Gastrocnemius medialis (tissue), 4 donors: ENCODE data around the gene TIGD2. TPM values are rescaled to one million over a fixed set of nuclear protein-coding genes. Genes with fewer than 3 reads are reported as not detected.

Source experiments
- ATAC-seq, 2 donors: fragments of 150-250 bp; one replicate each; pipeline ENCODE4 v1.9.1; 2016
- DNase-seq, 2 donors: peaks; one replicate each; pipeline ENCODE4 v3.0.0-alpha.2; 2019
- H3K27ac ChIP-seq, 4 donors: fragments of 200-600 bp; sonication (generic); 1 replicate in 1 of 4; 2 replicates in 3 of 4; pipeline ENCODE4 v1.5.1; 2016 to 2018; ENCODE audit warnings: mild to moderate bottlenecking in 2 of 4, moderate library complexity in 1 of 4
- H3K27me3 ChIP-seq, 3 donors: fragments of 200-600 bp; sonication (generic) in 2 of 3; 1 replicate in 1 of 3; 2 replicates in 2 of 3; pipeline versions ENCODE4 v1.5.1 to v1.6.0; 2016 to 2019; ENCODE audit warnings: mild to moderate bottlenecking in 1 of 3, moderate library complexity in 1 of 3
- H3K36me3 ChIP-seq, 2 donors: fragments of 200-600 bp; sonication (generic) in 1 of 2; one replicate each; pipeline ENCODE4 v1.5.1; 2017 to 2018
- H3K4me1 ChIP-seq, 2 donors: fragments of 200-600 bp; sonication (generic) in 1 of 2; one replicate each; pipeline ENCODE4 v1.5.1; 2016 to 2017; ENCODE audit warnings: mild to moderate bottlenecking in 2 of 2
- H3K4me3 ChIP-seq, 4 donors: fragments of 200-600 bp; sonication (generic) in 3 of 4; 1 replicate in 1 of 4; 2 replicates in 3 of 4; pipeline ENCODE4 v1.5.1; 2016 to 2019; ENCODE audit warnings: mild to moderate bottlenecking in 2 of 4
- H3K9me3 ChIP-seq, 3 donors: fragments of 200-600 bp; sonication (generic) in 2 of 3; 1 replicate in 1 of 3; 2 replicates in 2 of 3; pipeline ENCODE4 v1.5.1; 2016 to 2019
- POLR2A ChIP-seq, 2 donors: fragments of 450-650 bp; IDR thresholded peaks; one replicate each; pipeline ENCODE4 v1.6.1; 2017; ENCODE audit warnings: antibody characterized with exemption in 2 of 2, mild to moderate bottlenecking in 2 of 2, moderate library complexity in 2 of 2
- in situ Hi-C, 4 donors: fragments of 200-750 bp; cut with MboI; loops; one replicate each; pipeline versions ENCODE4 v1.15.0 to v1.8.0; 2017; ENCODE audit warnings: low sequenced_read_pairs in 4 of 4
- intact Hi-C: fragments of 100-400 bp; cut with DNase I; formaldehyde crosslinking; loops from one replicate; pipeline ENCODE4 v1.15.1; 2023; ENCODE audit warnings: low total_unique reads
- total RNA-seq, 4 donors: library from RNA; depleted of rRNA; stranded (reverse); fragments of >200 nt; gene quantifications; one replicate each; pipeline versions ENCODE4 v1.1.0 to v1.2.3, GENCODE V29; 2016
- TF ChIP-seq, protein P1 (sequence below), 5 experiments: fragments of 450-650 bp in 3 of 5; fragments of 200-600 bp in 2 of 5; sonication (generic) in 2 of 5; IDR thresholded peaks in 4 of 5; conservative IDR thresholded peaks in 1 of 5; 1 replicate in 4 of 5; 2 replicates in 1 of 5; pipeline ENCODE4 v1.5.1; 2016 to 2019; ENCODE audit warnings: antibody characterized with exemption in 5 of 5, mild to moderate bottlenecking in 3 of 5, moderate library complexity in 3 of 5

The TIGD2 gene
- total RNA-seq, 4 donors from 2014 or later: 1.7 to 2.8 (median 2.4) TPM

DNA sequence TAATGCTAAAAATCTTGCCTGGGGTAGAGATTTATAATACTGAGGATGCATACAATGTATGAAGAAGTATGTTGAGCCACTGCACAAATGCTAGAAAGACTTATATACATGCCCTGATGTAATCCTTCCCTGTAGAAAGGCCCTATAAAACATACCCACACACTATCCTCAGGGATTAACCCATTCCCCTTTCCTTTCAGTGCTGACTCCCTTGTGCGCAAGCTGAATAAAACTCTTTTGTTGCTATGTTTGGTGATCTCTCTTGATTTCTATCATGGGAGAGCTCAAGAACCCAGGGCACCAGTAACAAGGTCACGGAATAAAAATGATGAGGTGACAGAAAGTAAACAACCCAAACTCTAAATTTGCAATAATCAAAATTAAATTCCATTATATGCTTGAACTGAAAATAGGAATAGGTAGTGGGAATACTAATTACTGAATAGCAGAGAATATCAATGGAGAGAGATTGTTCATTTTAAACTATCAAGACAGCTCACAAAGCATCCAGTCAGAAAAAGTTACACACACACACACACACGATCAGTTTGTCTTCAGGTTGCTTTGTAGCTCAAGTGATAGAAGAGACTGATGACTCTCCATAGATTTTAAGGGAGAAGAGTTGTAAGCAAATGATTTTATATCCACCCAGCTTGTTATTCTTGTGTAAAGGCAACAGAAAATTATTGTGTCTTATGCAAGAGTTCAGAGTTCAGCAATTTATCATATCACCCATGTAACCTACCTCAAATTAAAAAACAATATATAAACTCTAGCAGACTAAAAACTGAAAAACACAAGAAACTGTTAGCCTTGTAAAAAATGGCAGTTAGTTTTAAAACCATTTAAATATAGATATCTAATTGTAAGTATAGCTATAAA lies 14.8 kb downstream of the TIGD2 start:
- no peak overlapping the region for H3K4me3 ChIP-seq
- DNase-seq: no peak
- no peaks in the 10 kb centered on the region for H3K9me3 ChIP-seq
- H3K27me3 ChIP-seq: no peaks in the 10 kb centered on the region
- H3K36me3 ChIP-seq: no peaks in the 10 kb centered on the region
- H3K4me1 ChIP-seq: no peaks in the 10 kb centered on the region
- no peak for TF ChIP-seq POLR2A (IDR thresholded peaks at IDR 0.05)
- TF ChIP-seq, protein P1, sequence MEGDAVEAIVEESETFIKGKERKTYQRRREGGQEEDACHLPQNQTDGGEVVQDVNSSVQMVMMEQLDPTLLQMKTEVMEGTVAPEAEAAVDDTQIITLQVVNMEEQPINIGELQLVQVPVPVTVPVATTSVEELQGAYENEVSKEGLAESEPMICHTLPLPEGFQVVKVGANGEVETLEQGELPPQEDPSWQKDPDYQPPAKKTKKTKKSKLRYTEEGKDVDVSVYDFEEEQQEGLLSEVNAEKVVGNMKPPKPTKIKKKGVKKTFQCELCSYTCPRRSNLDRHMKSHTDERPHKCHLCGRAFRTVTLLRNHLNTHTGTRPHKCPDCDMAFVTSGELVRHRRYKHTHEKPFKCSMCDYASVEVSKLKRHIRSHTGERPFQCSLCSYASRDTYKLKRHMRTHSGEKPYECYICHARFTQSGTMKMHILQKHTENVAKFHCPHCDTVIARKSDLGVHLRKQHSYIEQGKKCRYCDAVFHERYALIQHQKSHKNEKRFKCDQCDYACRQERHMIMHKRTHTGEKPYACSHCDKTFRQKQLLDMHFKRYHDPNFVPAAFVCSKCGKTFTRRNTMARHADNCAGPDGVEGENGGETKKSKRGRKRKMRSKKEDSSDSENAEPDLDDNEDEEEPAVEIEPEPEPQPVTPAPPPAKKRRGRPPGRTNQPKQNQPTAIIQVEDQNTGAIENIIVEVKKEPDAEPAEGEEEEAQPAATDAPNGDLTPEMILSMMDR (IDR thresholded peaks at IDR 0.05 in 4 of 5, conservative IDR thresholded peaks at IDR 0.05 in 1 of 5): no peak
- in situ Hi-C loops: no loop called here
- H3K27ac ChIP-seq: no peak overlapping the region
- intact Hi-C loops: no loop called here
- no peak for ATAC-seq

DNA sequence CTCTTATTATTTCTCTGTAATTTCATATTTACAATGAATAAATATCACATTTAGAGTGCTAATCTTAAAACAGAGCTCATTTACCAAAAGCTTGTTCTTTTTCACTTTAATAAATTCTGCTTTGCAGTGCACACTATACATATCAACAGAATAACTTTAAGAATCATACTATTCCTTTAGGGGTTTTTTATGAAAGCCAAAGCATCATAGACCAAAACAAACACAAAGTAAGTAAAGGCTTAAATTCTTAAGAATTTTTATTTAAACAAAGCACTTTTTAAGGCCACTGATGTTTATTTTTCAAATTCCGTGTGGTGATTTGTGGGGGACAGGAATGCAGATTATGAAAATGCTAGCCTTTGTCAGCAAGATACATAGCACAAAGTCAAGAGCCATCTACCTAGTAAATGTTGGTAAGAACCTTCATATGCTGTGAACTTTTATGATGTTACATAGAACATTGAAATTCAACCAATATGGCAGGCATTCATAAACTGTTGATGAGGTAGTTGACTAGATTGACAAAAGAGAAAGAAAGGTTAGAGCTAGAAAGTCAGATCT lies 17.8 kb downstream of the TIGD2 start:
- Histone ChIP-seq H3K27ac (no peak overlapping the region), H3K36me3 (no peaks in the 10 kb centered on the region), H3K9me3 (no peaks in the 10 kb centered on the region), H3K4me3 (no peak overlapping the region), H3K27me3 (no peaks in the 10 kb centered on the region), H3K4me1 (no peaks in the 10 kb centered on the region)
- in situ Hi-C loops (no loop called here), intact Hi-C loops (no loop called here)
- TF ChIP-seq, protein P1 (IDR thresholded peaks at IDR 0.05 in 4 of 5, conservative IDR thresholded peaks at IDR 0.05 in 1 of 5): no peak
- no peak for TF ChIP-seq POLR2A (IDR thresholded peaks at IDR 0.05)
- DNase-seq: no peak
- no peak for ATAC-seq

DNA sequence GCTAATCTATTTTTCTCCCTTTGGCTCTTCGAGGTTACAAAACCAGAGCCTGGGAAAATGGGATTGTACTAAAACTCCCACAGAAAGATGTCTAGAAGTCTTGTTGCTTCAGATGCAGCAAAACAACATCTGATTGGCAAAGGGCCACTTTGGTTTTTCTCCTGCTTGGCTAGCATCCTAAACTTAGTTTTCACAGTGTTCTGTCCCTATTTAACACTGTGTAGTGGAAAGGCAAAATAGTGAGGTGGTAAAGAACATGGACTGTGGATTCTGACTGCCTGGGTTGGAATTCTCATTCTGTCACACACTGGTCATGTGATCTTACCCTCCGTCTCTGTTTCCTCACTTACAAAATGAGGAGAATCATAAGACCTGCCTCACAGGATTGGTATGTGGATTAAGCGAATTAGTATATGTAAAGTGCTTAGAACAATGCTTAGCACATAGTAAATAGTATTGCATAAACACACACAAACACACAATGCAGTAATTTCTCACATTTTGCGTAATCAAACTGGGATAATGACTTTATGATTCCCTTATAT lies 23.5 kb downstream of the TIGD2 start:
- Histone ChIP-seq H3K4me3 (no peak overlapping the region), H3K27ac (no peak overlapping the region), H3K36me3 (no peaks in the 10 kb centered on the region), H3K4me1 (no peaks in the 10 kb centered on the region), H3K9me3 (no peaks in the 10 kb centered on the region), H3K27me3 (no peaks in the 10 kb centered on the region)
- TF ChIP-seq POLR2A (IDR thresholded peaks at IDR 0.05): no peak
- TF ChIP-seq, protein P1 (IDR thresholded peaks at IDR 0.05 in 4 of 5, conservative IDR thresholded peaks at IDR 0.05 in 1 of 5): no peak
- intact Hi-C loops (no loop called here), in situ Hi-C loops (no loop called here)
- DNase-seq (no peak), ATAC-seq (peak; percentile 70 to 77)

GRCh38 chr4:89136525-89136924 lies 25.2 kb downstream of the TIGD2 start:
- TF ChIP-seq POLR2A (IDR thresholded peaks at IDR 0.05): no peak
- TF ChIP-seq, protein P1 (IDR thresholded peaks at IDR 0.05 in 4 of 5, conservative IDR thresholded peaks at IDR 0.05 in 1 of 5): no peak
- no peak overlapping the region for H3K27ac ChIP-seq
- no peaks in the 10 kb centered on the region for H3K9me3 ChIP-seq
- no peaks in the 10 kb centered on the region for H3K4me1 ChIP-seq
- no peak for DNase-seq
- no peak overlapping the region for H3K4me3 ChIP-seq
- H3K36me3 ChIP-seq: no peaks in the 10 kb centered on the region
- no peak for ATAC-seq
- no peaks in the 10 kb centered on the region for H3K27me3 ChIP-seq
- intact Hi-C loops: no loop called here
- in situ Hi-C loops: no loop called here
